SU-DHL-6 (cell line): ENCODE results near the gene NLRP3.

Experiments used
- EZH2phosphoT487 ChIP-seq: fragments of 200-600 bp; sonication (generic), shearing (Covaris generic); conservative IDR thresholded peaks from 2 replicates; pipeline ENCODE4 v1.6.1; 2018; ENCODE audit warnings: mild to moderate bottlenecking, antibody characterized with exemption, low read length, moderate library complexity, mixed read lengths
- TF ChIP-seq, protein P1 (sequence below): fragments of 200-600 bp; sonication (generic); IDR thresholded peaks from one replicate; pipeline ENCODE4 v1.5.1; 2017; ENCODE audit warnings: antibody characterized with exemption, mild to moderate bottlenecking, low read length, moderate library complexity; ENCODE audit not compliant: insufficient read depth, poor library complexity, severe bottlenecking

DNA sequence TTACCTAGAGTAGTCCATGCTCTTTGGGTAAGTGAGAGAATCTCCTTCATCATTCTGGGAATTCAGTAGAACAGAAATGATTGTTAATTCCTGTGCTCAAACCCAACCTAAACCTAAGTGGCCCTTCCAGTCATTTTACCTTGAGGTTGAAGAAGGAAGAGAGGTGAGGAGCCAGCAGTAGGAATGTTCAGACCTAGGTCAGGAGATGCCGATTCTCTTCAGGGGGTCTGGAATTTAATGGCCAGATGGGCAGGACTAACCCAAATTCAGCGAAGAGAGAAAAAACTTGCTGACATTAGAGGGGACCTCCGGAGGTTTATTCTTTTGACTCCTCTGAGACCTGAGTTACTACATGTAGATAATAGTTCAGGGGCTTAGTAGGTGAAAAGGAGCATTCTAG is 58.4 kb downstream of the NLRP3 start:
- TF ChIP-seq, protein P1, sequence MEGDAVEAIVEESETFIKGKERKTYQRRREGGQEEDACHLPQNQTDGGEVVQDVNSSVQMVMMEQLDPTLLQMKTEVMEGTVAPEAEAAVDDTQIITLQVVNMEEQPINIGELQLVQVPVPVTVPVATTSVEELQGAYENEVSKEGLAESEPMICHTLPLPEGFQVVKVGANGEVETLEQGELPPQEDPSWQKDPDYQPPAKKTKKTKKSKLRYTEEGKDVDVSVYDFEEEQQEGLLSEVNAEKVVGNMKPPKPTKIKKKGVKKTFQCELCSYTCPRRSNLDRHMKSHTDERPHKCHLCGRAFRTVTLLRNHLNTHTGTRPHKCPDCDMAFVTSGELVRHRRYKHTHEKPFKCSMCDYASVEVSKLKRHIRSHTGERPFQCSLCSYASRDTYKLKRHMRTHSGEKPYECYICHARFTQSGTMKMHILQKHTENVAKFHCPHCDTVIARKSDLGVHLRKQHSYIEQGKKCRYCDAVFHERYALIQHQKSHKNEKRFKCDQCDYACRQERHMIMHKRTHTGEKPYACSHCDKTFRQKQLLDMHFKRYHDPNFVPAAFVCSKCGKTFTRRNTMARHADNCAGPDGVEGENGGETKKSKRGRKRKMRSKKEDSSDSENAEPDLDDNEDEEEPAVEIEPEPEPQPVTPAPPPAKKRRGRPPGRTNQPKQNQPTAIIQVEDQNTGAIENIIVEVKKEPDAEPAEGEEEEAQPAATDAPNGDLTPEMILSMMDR: no peak
- TF ChIP-seq EZH2phosphoT487: no peak
